Measurements from ENCODE around the gene ABI3. TPM values are rescaled to one million over a fixed set of nuclear protein-coding genes. Genes with fewer than 3 reads are reported as not detected.

ABI3 gene
- total and polyA plus RNA-seq, 11 donors = 3.3 to 16.1 (median 6.4) TPM

DNA sequence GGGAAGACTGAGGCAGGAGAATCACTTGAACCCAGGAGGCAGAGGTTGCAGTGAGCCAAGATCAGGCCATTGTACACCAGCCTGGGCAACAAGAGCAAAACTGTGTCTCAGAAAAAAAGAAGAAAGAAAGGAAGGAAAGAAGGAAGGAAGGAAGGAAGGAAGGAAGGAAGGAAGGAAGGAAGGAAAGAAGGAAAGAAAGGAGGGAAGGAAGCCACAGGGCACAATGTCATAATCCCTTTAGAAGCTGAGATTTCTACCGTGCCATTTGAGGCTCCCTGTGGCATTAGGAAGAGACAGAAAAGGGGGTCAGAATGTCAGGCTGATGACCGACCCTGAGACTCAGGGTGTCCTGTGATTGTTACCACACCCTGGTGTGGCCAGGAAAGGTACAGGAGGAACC lies 6.7 kb upstream of the ABI3 start:
- DNase-seq (no peak), ATAC-seq (no peak)
- H3K36me3 ChIP-seq = no peaks in the 10 kb centered on the region
- H3K27me3 ChIP-seq = no peaks in the 10 kb centered on the region
- H3K9me3 ChIP-seq = no peaks in the 10 kb centered on the region
- intact Hi-C loops (cut with DNase I) = no loop called here
- H3K4me1 ChIP-seq = peaks cover 0 to 19% (median 0%) of the 10 kb centered on the region in 12 donors
- 76 to 80% (median 78%) methylated on average over 2 of the region's 2 CpGs for WGBS, 4 donors
- no peak overlapping the region for H3K4me3 ChIP-seq
- no peak for TF ChIP-seq POLR2A (IDR thresholded peaks at IDR 0.05)
- TF ChIP-seq, protein P1, sequence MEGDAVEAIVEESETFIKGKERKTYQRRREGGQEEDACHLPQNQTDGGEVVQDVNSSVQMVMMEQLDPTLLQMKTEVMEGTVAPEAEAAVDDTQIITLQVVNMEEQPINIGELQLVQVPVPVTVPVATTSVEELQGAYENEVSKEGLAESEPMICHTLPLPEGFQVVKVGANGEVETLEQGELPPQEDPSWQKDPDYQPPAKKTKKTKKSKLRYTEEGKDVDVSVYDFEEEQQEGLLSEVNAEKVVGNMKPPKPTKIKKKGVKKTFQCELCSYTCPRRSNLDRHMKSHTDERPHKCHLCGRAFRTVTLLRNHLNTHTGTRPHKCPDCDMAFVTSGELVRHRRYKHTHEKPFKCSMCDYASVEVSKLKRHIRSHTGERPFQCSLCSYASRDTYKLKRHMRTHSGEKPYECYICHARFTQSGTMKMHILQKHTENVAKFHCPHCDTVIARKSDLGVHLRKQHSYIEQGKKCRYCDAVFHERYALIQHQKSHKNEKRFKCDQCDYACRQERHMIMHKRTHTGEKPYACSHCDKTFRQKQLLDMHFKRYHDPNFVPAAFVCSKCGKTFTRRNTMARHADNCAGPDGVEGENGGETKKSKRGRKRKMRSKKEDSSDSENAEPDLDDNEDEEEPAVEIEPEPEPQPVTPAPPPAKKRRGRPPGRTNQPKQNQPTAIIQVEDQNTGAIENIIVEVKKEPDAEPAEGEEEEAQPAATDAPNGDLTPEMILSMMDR (IDR thresholded peaks at IDR 0.05) = no peak
- H3K27ac ChIP-seq = no peak overlapping the region

DNA sequence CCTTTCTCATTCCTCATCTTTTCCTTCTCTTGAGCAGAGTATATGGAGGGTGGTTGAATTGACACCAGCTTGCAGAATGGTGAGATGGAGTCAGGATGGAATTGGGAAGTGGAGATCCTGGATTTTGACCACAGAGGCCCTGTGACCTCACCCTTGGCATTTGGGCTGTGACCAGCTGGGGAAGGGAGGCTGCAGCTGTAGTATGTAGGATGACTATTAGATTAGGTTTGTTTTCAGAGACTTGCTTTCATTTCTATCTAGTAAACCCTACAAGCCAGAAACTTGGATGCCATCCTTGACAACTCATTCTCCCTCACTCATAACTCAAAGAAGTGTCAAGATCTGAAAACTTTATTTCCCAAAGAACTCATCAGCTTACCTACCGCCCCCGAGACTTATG lies 6.0 kb upstream of the ABI3 start:
- TF ChIP-seq POLR2A (IDR thresholded peaks at IDR 0.05) = no peak
- TF ChIP-seq, protein P1 (IDR thresholded peaks at IDR 0.05) = no peak
- no peaks in the 10 kb centered on the region for H3K9me3 ChIP-seq
- H3K4me1 ChIP-seq = peaks cover 0 to 26% (median 4%) of the 10 kb centered on the region in 12 donors
- no peaks in the 10 kb centered on the region for H3K36me3 ChIP-seq
- intact Hi-C loops (cut with DNase I) = no loop called here
- no peak for ATAC-seq
- no peak overlapping the region for H3K27ac ChIP-seq
- WGBS, 4 donors = 93 to 97% (median 95%) methylated on average over 2 of the region's 2 CpGs
- H3K4me3 ChIP-seq = no peak overlapping the region
- DNase-seq = no peak
- peaks cover 0 to 4% (median 0%) of the 10 kb centered on the region in 9 donors for H3K27me3 ChIP-seq

DNA sequence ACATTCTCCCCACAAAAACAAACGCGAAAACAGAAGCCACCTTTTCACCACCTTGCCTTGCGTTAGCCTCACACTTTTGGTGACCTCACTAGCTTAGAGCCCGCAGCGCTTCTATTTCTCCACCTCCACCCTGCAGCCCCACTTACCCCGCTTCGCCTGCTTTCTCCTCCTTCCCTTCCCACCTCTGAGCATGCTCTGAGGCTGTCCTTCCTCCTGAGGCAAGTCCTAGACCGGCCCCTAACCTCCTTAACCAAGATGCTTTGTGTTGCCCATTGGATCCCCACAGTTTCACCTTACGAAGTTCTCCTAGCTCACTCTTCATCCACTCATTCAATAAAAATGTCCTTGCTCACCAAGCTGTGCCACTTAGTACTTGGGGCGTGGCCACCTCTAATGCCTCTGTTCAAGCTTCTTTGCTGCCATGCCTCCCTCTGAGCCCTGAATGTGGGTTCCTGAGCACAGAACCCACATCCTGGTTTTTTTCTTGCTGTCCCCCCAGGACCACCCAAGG lies 1.4 kb upstream of the ABI3 start:
- ATAC-seq = no peak
- peak in 1 of 5 donors; percentile 13 for DNase-seq
- peaks cover 0 to 56% (median 13%) of the 10 kb centered on the region in 12 donors for H3K4me1 ChIP-seq
- H3K9me3 ChIP-seq = no peaks in the 10 kb centered on the region
- H3K27me3 ChIP-seq = peaks cover 0 to 7% (median 0%) of the 10 kb centered on the region in 9 donors
- H3K27ac ChIP-seq = peak overlapping the region in 10 of 12 donors; percentile 65 to 91 (median 86)
- peak overlapping the region in 4 of 12 donors; percentile 56 to 68 (median 64) for H3K4me3 ChIP-seq
- TF ChIP-seq, protein P1 (IDR thresholded peaks at IDR 0.05) = no peak
- 83 to 89% (median 87%) methylated on average over 10 of the region's 10 CpGs for WGBS, 4 donors
- no peaks in the 10 kb centered on the region for H3K36me3 ChIP-seq
- intact Hi-C loops (cut with DNase I) = loop anchor here in 1 of 10 donors (2.0 kb wide), 1 partner anchor 18 kb away; no protein-coding TSS in a partner anchor

DNA sequence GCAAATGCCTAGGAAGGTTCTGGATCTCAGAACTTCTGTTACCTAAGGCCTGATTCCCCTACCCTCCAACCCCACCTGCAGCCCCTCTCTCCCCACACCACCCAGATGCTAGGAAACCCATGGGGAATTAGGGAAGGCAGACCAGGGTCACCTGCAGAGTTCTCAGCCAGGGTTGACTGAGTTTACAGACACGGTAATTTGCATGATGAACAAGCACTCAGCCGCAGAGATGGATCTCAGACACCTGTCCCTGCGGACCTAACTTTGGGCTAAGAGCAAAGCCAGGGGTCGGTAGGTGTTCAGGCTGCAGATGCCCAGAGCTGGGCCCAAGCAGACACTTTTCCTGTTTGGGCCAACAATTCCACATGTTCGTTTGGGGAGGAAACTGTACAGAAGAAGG lies 2.9 kb downstream of the ABI3 start:
- Histone ChIP-seq H3K27ac (peak overlapping the region in 5 of 12 donors; percentile 17 to 91 (median 39)), H3K4me1 (peaks cover 5 to 98% (median 46%) of the 10 kb centered on the region in 12 donors), H3K36me3 (no peaks in the 10 kb centered on the region), H3K27me3 (peaks cover 0 to 7% (median 0%) of the 10 kb centered on the region in 9 donors), H3K4me3 (peak overlapping the region in 3 of 12 donors; percentile 8 to 68 (median 66)), H3K9me3 (no peaks in the 10 kb centered on the region)
- DNase-seq (no peak), ATAC-seq (no peak)
- intact Hi-C loops (cut with DNase I) = loop anchor here in 1 of 10 donors (5.0 kb wide), 1 partner anchor 49 kb away; no protein-coding TSS in a partner anchor
- no peak for TF ChIP-seq POLR2A (IDR thresholded peaks at IDR 0.05)
- TF ChIP-seq, protein P1 (IDR thresholded peaks at IDR 0.05) = no peak
- WGBS, 4 donors = 64 to 76% (median 68%) methylated on average over 5 of the region's 5 CpGs
